Endothelial cell of umbilical vein (primary cell): ENCODE results near the gene NMD3. TPM values are rescaled to one million over a fixed set of nuclear protein-coding genes. Genes with fewer than 3 reads are reported as not detected.

Source experiments
- BruUV-seq: library from RNA; stranded (reverse); fragments of 400-500 nt; replicated peaks from 2 replicates; lab custom pipeline; 2021; lab: Mats Ljungman, UMichigan
- CTCF ChIA-PET: fragments of 300-600, 350-600 bp; sonication (Branson Sonifier 250); formaldehyde crosslinking; loops from one replicate; lab custom pipeline; 2021; ENCODE audit warnings: antibody characterized with exemption, inconsistent platforms; lab: Charles Lee
- POLR2A ChIA-PET: fragments of 300-600, 350-600 bp; sonication (Branson Sonifier 250); formaldehyde crosslinking; loops from one replicate; lab custom pipeline; 2021; ENCODE audit warnings: antibody characterized with exemption, inconsistent platforms; lab: Charles Lee
- DNase-seq: peaks from one replicate; pipeline ENCODE4 v3.0.0-alpha.2; 2011; ENCODE audit warnings: low read depth, low spot score
- FAIRE-seq: peaks from 2 replicates; lab custom pipeline; 2011; peaks lifted over from hg19 to GRCh38; lab: Jason Lieb, UNC
- H2AFZ ChIP-seq: 2 replicates; pipeline ENCODE4 v1.6.0; 2012; ENCODE audit warnings: low read depth, low read length, control low read depth, inconsistent platforms
- H3K27ac ChIP-seq: 2 replicates; pipeline ENCODE4 v1.5.1; 2011; ENCODE audit warnings: low read depth, mild to moderate bottlenecking, control low read depth, low read length, moderate library complexity; ENCODE audit not compliant: insufficient read depth
- H3K27me3 ChIP-seq, 2 experiments: 2 replicates each; pipeline versions ENCODE4 v1.6.0 to v1.6.1; 2011; ENCODE audit warnings: low read length in 2 of 2, mixed read lengths in 1 of 2; ENCODE audit not compliant: control insufficient read depth in 2 of 2, insufficient read depth in 2 of 2
- H3K36me3 ChIP-seq, 2 experiments: 2 replicates in 1 of 2; 3 replicates in 1 of 2; pipeline ENCODE4 v1.5.1; 2011; ENCODE audit warnings: low read length in 2 of 2, mild to moderate bottlenecking in 1 of 2, moderate library complexity in 1 of 2; ENCODE audit not compliant: control insufficient read depth in 2 of 2, insufficient read depth in 2 of 2; ENCODE audit errors: extremely low read depth in 1 of 2
- H3K4me1 ChIP-seq: 3 replicates; pipeline ENCODE4 v1.5.1; 2011; ENCODE audit warnings: mild to moderate bottlenecking, low read length; ENCODE audit not compliant: control insufficient read depth, insufficient read depth; ENCODE audit errors: extremely low read depth
- H3K4me2 ChIP-seq: 2 replicates; pipeline ENCODE4 v1.6.1; 2011; ENCODE audit warnings: low read length, control low read depth, mixed read lengths; ENCODE audit not compliant: insufficient read depth
- H3K4me3 ChIP-seq, 3 experiments: fragments of 200-600 bp in 1 of 3; sonication (generic), shearing (Covaris generic) in 1 of 3; replicated peaks in 1 of 3; 2 replicates each; pipeline ENCODE4 v1.5.1; 2011 to 2016; ENCODE audit warnings: control low read depth in 3 of 3, low read length in 3 of 3, mild to moderate bottlenecking in 2 of 3, inconsistent platforms in 1 of 3, low read depth in 1 of 3, moderate library complexity in 1 of 3; ENCODE audit not compliant: insufficient read depth in 1 of 3
- H3K79me2 ChIP-seq: 2 replicates; pipeline ENCODE4 v1.6.0; 2012; ENCODE audit warnings: low read length, inconsistent platforms; ENCODE audit not compliant: control insufficient read depth, insufficient read depth
- H3K9ac ChIP-seq: replicated peaks from 2 replicates; pipeline ENCODE3; 2011; ENCODE audit warnings: low read length, control low read depth; ENCODE audit not compliant: insufficient read depth; ENCODE audit errors: extremely low read depth
- H3K9me1 ChIP-seq: replicated peaks from 3 replicates; pipeline ENCODE4 v1.6.0; 2011; ENCODE audit warnings: mild to moderate bottlenecking, low read length; ENCODE audit not compliant: control insufficient read depth, insufficient read depth; ENCODE audit errors: extremely low read depth
- H3K9me3 ChIP-seq: replicated peaks from 2 replicates; pipeline ENCODE4 v1.5.1; 2012; ENCODE audit warnings: low read length, inconsistent platforms; ENCODE audit not compliant: control insufficient read depth, insufficient read depth
- H4K20me1 ChIP-seq: replicated peaks from 2 replicates; pipeline ENCODE3; 2011; ENCODE audit warnings: mild to moderate bottlenecking, low read length; ENCODE audit not compliant: control insufficient read depth, insufficient read depth; ENCODE audit errors: extremely low read depth
- EZH2 ChIP-seq: IDR thresholded peaks from 2 replicates; pipeline ENCODE4 v1.6.1; 2012; ENCODE audit warnings: borderline replicate concordance, low read depth, mild to moderate bottlenecking, moderate library complexity, low read length, inconsistent platforms; ENCODE audit not compliant: severe bottlenecking
- FOS ChIP-seq: IDR thresholded peaks from 2 replicates; pipeline ENCODE4 v1.6.1; 2011; ENCODE audit warnings: mild to moderate bottlenecking, low read length, moderate library complexity, borderline replicate concordance; ENCODE audit not compliant: insufficient read depth
- GATA2 ChIP-seq: IDR thresholded peaks from 2 replicates; pipeline ENCODE4 v1.7.0; 2011; ENCODE audit warnings: low read depth, mild to moderate bottlenecking, moderate library complexity, mixed read lengths, low read length; ENCODE audit not compliant: insufficient read length, insufficient read depth
- JUN ChIP-seq: IDR thresholded peaks from 2 replicates; pipeline ENCODE4 v1.6.1; 2011; ENCODE audit warnings: borderline replicate concordance, low read depth; ENCODE audit not compliant: insufficient read length, insufficient read depth
- MYC ChIP-seq: IDR thresholded peaks from one replicate; pipeline ENCODE4 v1.6.1; 2011; ENCODE audit warnings: mild to moderate bottlenecking, low read depth, low read length
- POLR2A ChIP-seq: IDR thresholded peaks from 2 replicates; pipeline ENCODE4 v1.6.1; 2012; ENCODE audit warnings: low read depth, mild to moderate bottlenecking, control low read depth, low read length
- POLR2AphosphoS5 ChIP-seq: IDR thresholded peaks from 2 replicates; pipeline ENCODE4 v1.6.1; 2012; ENCODE audit warnings: low read depth, mild to moderate bottlenecking, control low read depth, low read length, moderate library complexity; ENCODE audit not compliant: insufficient read depth
- dilution Hi-C: fragments of 300-500 bp; cut with MboI; formaldehyde crosslinking; loops from one replicate; pipeline ENCODE4 v1.15.0; 2019; ENCODE audit warnings: low sequenced_read_pairs; ENCODE audit not compliant: extremely low pct_ligation_motif_present
- intact Hi-C: fragments of 100-400 bp; cut with micrococcal nuclease; formaldehyde crosslinking; loops from one replicate; pipeline ENCODE4 v1.10.0; 2022
- polyA plus RNA-seq, 4 experiments: library from polyadenylated mRNA; depleted of rRNA in 3 of 4; stranded (reverse) in 3 of 4; unstranded in 1 of 4; fragments of >200 nt; gene quantifications; 2 replicates each; pipeline versions ENCODE4 v1.2.1 to v1.2.3, GENCODE V29; 2011 to 2012; ENCODE audit warnings: missing spikeins in 1 of 4
- total RNA-seq: library from RNA; stranded (reverse); gene quantifications from 2 replicates; pipeline ENCODE4 v1.2.3, GENCODE V29; 2021
- TF ChIP-seq, protein P1 (sequence below), 2 donors: IDR thresholded peaks; 1 replicate in 1 of 2; 2 replicates in 1 of 2; pipeline ENCODE4 v1.5.1; 2011; ENCODE audit warnings: low read length in 2 of 2, mild to moderate bottlenecking in 2 of 2, moderate library complexity in 2 of 2, control low read depth in 1 of 2, inconsistent platforms in 1 of 2, low read depth in 1 of 2; ENCODE audit not compliant: insufficient read depth in 1 of 2; ENCODE audit errors: extremely low read depth in 1 of 2
- TF ChIP-seq, protein P2 (sequence below): IDR thresholded peaks from 2 replicates; pipeline ENCODE4 v1.6.1; 2011; ENCODE audit not compliant: insufficient read depth, insufficient read length

The NMD3 gene
- total and polyA plus RNA-seq, 2 donors (not counting 3 experiments of a cell fraction or from before 2014, with no cell fraction given) = 14.2 to 53.8 TPM

DNA sequence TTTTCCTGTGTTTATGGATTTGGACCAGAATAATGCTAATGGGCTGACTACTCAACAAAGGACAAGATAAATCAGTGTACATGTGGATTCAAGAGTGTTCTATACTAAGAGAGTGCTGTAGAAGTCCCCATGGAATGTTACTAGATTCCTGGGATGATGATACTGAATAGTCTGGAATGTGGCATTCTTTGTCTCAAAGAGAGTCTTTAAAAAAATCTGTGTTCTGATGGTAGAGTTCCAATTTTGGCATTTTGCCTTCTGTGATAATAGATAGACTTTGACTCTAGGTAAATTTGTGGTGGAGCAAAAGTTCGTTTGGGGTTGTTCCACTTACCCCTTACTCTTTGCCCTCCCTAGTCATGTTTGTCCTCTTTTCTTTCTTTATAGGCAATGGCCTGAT, 43.7 kb downstream of the NMD3 start:
- CTCF ChIA-PET = no interaction called here
- H3K27ac ChIP-seq = peak overlapping the region; percentile 86
- dilution Hi-C loops = no loop called here

More for the DNA sequence above, 43.7 kb downstream of the NMD3 start:
- H2AFZ ChIP-seq = no peak overlapping the region
- peaks cover 23% of the 10 kb centered on the region for H3K4me1 ChIP-seq
- H3K4me2 ChIP-seq = no peak overlapping the region
- H3K4me3 ChIP-seq = no peak overlapping the region
- FAIRE-seq (no peak), DNase-seq (no peak)
- peaks cover 0 to 3% of the 10 kb centered on the region in 2 experiments for H3K36me3 ChIP-seq
- TF ChIP-seq POLR2A = no peak
- no peak for TF ChIP-seq GATA2
- no peak for TF ChIP-seq FOS
- no peak for TF ChIP-seq MYC
- TF ChIP-seq EZH2 = no peak
- TF ChIP-seq, protein P1, sequence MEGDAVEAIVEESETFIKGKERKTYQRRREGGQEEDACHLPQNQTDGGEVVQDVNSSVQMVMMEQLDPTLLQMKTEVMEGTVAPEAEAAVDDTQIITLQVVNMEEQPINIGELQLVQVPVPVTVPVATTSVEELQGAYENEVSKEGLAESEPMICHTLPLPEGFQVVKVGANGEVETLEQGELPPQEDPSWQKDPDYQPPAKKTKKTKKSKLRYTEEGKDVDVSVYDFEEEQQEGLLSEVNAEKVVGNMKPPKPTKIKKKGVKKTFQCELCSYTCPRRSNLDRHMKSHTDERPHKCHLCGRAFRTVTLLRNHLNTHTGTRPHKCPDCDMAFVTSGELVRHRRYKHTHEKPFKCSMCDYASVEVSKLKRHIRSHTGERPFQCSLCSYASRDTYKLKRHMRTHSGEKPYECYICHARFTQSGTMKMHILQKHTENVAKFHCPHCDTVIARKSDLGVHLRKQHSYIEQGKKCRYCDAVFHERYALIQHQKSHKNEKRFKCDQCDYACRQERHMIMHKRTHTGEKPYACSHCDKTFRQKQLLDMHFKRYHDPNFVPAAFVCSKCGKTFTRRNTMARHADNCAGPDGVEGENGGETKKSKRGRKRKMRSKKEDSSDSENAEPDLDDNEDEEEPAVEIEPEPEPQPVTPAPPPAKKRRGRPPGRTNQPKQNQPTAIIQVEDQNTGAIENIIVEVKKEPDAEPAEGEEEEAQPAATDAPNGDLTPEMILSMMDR (IDR thresholded peaks at IDR 0.05; ENCODE audit: extremely low read depth in 1 of 2, insufficient read depth in 1 of 2, low read depth in 1 of 2, low read length in 2 of 2) = no peak
- no peak for TF ChIP-seq POLR2AphosphoS5
- no peak for TF ChIP-seq JUN
- TF ChIP-seq, protein P2, sequence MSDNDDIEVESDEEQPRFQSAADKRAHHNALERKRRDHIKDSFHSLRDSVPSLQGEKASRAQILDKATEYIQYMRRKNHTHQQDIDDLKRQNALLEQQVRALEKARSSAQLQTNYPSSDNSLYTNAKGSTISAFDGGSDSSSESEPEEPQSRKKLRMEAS = no peak
- POLR2A ChIA-PET = no interaction called here
- BruUV-seq = no TSS peak
- H3K79me2 ChIP-seq = peaks cover 2% of the 10 kb centered on the region
- no peaks in the 10 kb centered on the region for H3K9me1 ChIP-seq
- no peaks in the 10 kb centered on the region for H4K20me1 ChIP-seq
- H3K9me3 ChIP-seq = peaks cover 2% of the 10 kb centered on the region
- H3K9ac ChIP-seq = no peak overlapping the region
- no peaks in the 10 kb centered on the region for H3K27me3 ChIP-seq
- intact Hi-C loops = loop anchor here (5.0 kb wide), 1 partner anchor 228 kb away; no protein-coding TSS in a partner anchor
